Testis (tissue), 2 donors: ENCODE measurements around the gene NUP35.

Experiments
- CTCF ChIP-seq, 3 experiments: fragments of 450-650 bp in 2 of 3; fragments of 200-600 bp in 1 of 3; sonication (generic) in 1 of 3; IDR thresholded peaks; one replicate each; pipeline ENCODE4 v1.5.1; 2016 to 2019; ENCODE audit warnings: antibody characterized with exemption in 3 of 3, mild to moderate bottlenecking in 2 of 3, moderate library complexity in 1 of 3
- POLR2A ChIP-seq: fragments of 450-650 bp; IDR thresholded peaks from one replicate; pipeline ENCODE4 v1.6.1; 2017; ENCODE audit warnings: antibody characterized with exemption, mild to moderate bottlenecking, moderate library complexity

GRCh38 chr2:183162362-183162761 lies 38.1 kb downstream of the NUP35 start:
- TF ChIP-seq CTCF (IDR thresholded peaks at IDR 0.05) (no peak), POLR2A (no peak)
